Peyer's patch (tissue), 4 donors: Measurements from ENCODE around the gene TRAF3.

Experiments used
- CTCF ChIP-seq, 6 experiments: fragments of 450-650 bp in 4 of 6; fragments of 200-600 bp in 2 of 6; sonication (generic) in 1 of 6; IDR thresholded peaks; one replicate each; pipeline ENCODE4 v1.5.1; 2017 to 2019; ENCODE audit warnings: antibody characterized with exemption in 6 of 6, mild to moderate bottlenecking in 3 of 6, moderate library complexity in 1 of 6
- POLR2A ChIP-seq, 2 donors: fragments of 450-650 bp; IDR thresholded peaks; one replicate each; pipeline ENCODE4 v1.5.1; 2017; ENCODE audit warnings: antibody characterized with exemption in 2 of 2, mild to moderate bottlenecking in 2 of 2, moderate library complexity in 2 of 2

DNA sequence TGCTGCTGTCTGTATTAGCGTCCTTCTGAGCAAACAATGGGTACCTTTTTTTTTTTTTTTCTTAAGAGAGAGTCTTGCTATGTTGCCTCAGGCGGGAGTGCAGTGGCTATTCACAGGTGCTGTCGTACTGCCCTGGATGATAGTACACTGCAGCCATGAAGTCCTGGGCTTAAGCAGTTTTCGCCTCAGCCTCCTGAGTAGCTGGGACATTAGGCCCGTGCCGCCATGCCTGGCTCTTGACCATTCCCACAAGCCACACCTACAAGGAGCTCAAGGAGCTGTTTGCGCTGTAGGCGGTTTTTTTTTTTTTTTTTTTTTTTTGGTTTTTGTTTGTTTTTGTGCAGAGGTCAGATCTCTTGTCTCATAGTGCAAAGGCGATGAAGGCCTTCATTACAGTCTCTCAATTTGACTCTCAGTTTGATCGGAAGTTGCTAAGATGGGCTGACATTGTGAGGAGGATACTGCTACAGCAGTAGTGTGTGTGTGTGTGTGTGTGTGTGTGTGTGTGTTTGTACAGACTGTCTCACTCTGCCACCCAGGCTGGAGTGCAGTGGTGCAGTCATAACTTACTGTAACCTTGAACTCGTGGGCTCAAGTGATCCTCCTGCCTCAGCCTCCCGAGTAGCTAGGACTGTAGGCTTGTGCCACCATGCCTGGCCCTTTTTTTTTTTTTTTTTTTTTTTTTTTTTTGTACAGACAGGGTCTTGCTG is 34.2 kb downstream of the TRAF3 start:
- TF ChIP-seq CTCF (IDR thresholded peaks at IDR 0.05) (no peak), POLR2A (IDR thresholded peaks at IDR 0.05) (no peak)
